NB4 (cell line): ENCODE data around the gene APC.
A peak's percentile ranks its signal among the peaks of the same experiment; 100 is the strongest.

Experiments
- DNase-seq: peaks from one replicate; pipeline ENCODE4 v3.0.0; 2010; ENCODE audit warnings: low read depth
- H3K4me3 ChIP-seq: one replicate; pipeline ENCODE4 v1.5.1; 2011; ENCODE audit warnings: mild to moderate bottlenecking, low read depth, low read length, moderate library complexity
- CTCF ChIP-seq: IDR thresholded peaks from one replicate; pipeline ENCODE4 v1.5.1; 2012; ENCODE audit warnings: low read depth, low read length
- MAX ChIP-seq: IDR thresholded peaks from 2 replicates; pipeline ENCODE4 v1.6.1; 2011; ENCODE audit warnings: low read depth, low read length
- MYC ChIP-seq: IDR thresholded peaks from 2 replicates; pipeline ENCODE4 v1.6.1; 2011; ENCODE audit warnings: low read depth, low read length
- POLR2A ChIP-seq: IDR thresholded peaks from 2 replicates; pipeline ENCODE4 v1.6.1; 2011; ENCODE audit warnings: mild to moderate bottlenecking; ENCODE audit not compliant: insufficient read length; ENCODE audit errors: extremely low read depth

The APC gene

GRCh38 chr5:112734597-112734996 lies 3.1 kb upstream of the APC start:
- no peak overlapping the region for H3K4me3 ChIP-seq
- no peak for DNase-seq
- no peak for TF ChIP-seq MYC

- H3K4me3 ChIP-seq = no peak overlapping the region
- TF ChIP-seq CTCF (no peak), MAX (no peak), MYC (no peak), POLR2A (no peak)
- no peak for DNase-seq
Measured at GRCh38 chr5:112735702-112736101, 2.0 kb upstream of the APC start.

GRCh38 chr5:112737070-112737462 lies 619 bp upstream of the APC start:
- TF ChIP-seq MYC (no peak), MAX (no peak), POLR2A (no peak), CTCF (no peak)
- H3K4me3 ChIP-seq = peak overlapping the region; percentile 67
- DNase-seq = peak; percentile 42

- H3K4me3 ChIP-seq = peak overlapping the region; percentile 67
- no peak for TF ChIP-seq CTCF
- no peak for TF ChIP-seq MAX
- TF ChIP-seq MYC = no peak
- TF ChIP-seq POLR2A = no peak
- DNase-seq = peak; percentile 46
Measured at GRCh38 chr5:112738191-112738560, 491 bp downstream of the APC start.

- H3K4me3 ChIP-seq = no peak overlapping the region
- DNase-seq = peak; percentile 38
- TF ChIP-seq POLR2A (no peak), MAX (no peak), CTCF (no peak), MYC (no peak)
Measured at GRCh38 chr5:112742424-112742823, 4.7 kb downstream of the APC start.

- DNase-seq = no peak
- no peak overlapping the region for H3K4me3 ChIP-seq
- TF ChIP-seq MAX (no peak), CTCF (no peak), POLR2A (no peak), MYC (no peak)
Measured at GRCh38 chr5:112743631-112744030, 5.9 kb downstream of the APC start.
